ENCODE measurements around the gene CELF1.
"Not testable (repeated sequence)": the region's sequence is repeated elsewhere in the genome, so short reads cannot be mapped to it uniquely, and the experiment has no call there.

The CELF1 gene

GRCh38 chr11:47572715-47573255 is 19.9 kb upstream of the CELF1 start:
- DNase-seq, result no peak

- DNase-seq, result no peak
Measured at GRCh38 chr11:47571895-47572294, 19.0 kb upstream of the CELF1 start.

GRCh38 chr11:47571357-47571729 is 18.4 kb upstream of the CELF1 start:
- DNase-seq, result no peak

- DNase-seq, result no peak
Measured at GRCh38 chr11:47570651-47571356, 17.9 kb upstream of the CELF1 start.

GRCh38 chr11:47569646-47570045 is 16.7 kb upstream of the CELF1 start:
- no peak for DNase-seq

GRCh38 chr11:47566149-47566698 is 13.3 kb upstream of the CELF1 start:
- no peak for DNase-seq

GRCh38 chr11:47565340-47566148 is 12.6 kb upstream of the CELF1 start, which contains the start of gene PTPMT1:
PTPMT1 (plus strand) TSS chr11:47565599; CDS start chr11:47565623, 24 bp downstream.
- DNase-seq, result peak; percentile 20 to 40

- DNase-seq, result no peak
Measured at GRCh38 chr11:47564933-47565339, 12.0 kb upstream of the CELF1 start.

GRCh38 chr11:47564366-47564765 is 11.4 kb upstream of the CELF1 start:
- not testable (repeated sequence) for DNase-seq

- not testable (repeated sequence) for DNase-seq
Measured at GRCh38 chr11:47562393-47562792, 9.5 kb upstream of the CELF1 start.

GRCh38 chr11:47560426-47560825 is 7.5 kb upstream of the CELF1 start:
- DNase-seq, result no peak

GRCh38 chr11:47558695-47559094 is 5.8 kb upstream of the CELF1 start:
- no peak for DNase-seq

- DNase-seq, result not testable (repeated sequence)
Measured at GRCh38 chr11:47557004-47557403, 4.1 kb upstream of the CELF1 start.

- no peak for DNase-seq
Measured at GRCh38 chr11:47553406-47553743, 443 bp upstream of the CELF1 start.

GRCh38 chr11:47552056-47552565 is 821 bp downstream of the CELF1 start:
- no peak for DNase-seq

GRCh38 chr11:47551086-47551485 is 1.8 kb downstream of the CELF1 start:
- DNase-seq, result no peak

GRCh38 chr11:47550288-47551047 is 2.5 kb downstream of the CELF1 start:
- DNase-seq, result no peak

- DNase-seq, result not testable (repeated sequence)
Measured at GRCh38 chr11:47546274-47546673, 6.7 kb downstream of the CELF1 start.

- DNase-seq, result no peak
Measured at GRCh38 chr11:47545298-47545697, 7.6 kb downstream of the CELF1 start.

- DNase-seq, result no peak
Measured at GRCh38 chr11:47541070-47541469, 11.9 kb downstream of the CELF1 start.

- DNase-seq, result no peak
Measured at GRCh38 chr11:47539681-47540039, 13.3 kb downstream of the CELF1 start.

- DNase-seq, result peak; percentile 17 to 58
Measured at GRCh38 chr11:47538741-47539565, 14.0 kb downstream of the CELF1 start.

Measured in hippocampal formation (tissue), 2 donors.